GM18505 (cell line): Measurements from ENCODE around the gene MPPED1.

Experiments
- ATAC-seq: cut with Tn5 transposase; IDR thresholded peaks from one replicate; pipeline ENCODE4 v1.9.1; 2021; ENCODE audit not compliant: unreplicated experiment
- POLR2A ChIP-seq: IDR thresholded peaks from 4 replicates; pipeline ENCODE4 v1.6.1; 2011; ENCODE audit warnings: borderline replicate concordance; ENCODE audit not compliant: insufficient read depth, insufficient read length; ENCODE audit errors: extremely low read depth

Gene MPPED1

GRCh38 chr22:43434928-43435311 is 23.1 kb downstream of the MPPED1 start:
- no peak for ATAC-seq
- no peak for TF ChIP-seq POLR2A

- no peak for ATAC-seq
- no peak for TF ChIP-seq POLR2A
Observed at GRCh38 chr22:43435851-43436811, 24.3 kb downstream of the MPPED1 start.

GRCh38 chr22:43436868-43437267 is 25.1 kb downstream of the MPPED1 start:
- TF ChIP-seq POLR2A = no peak
- ATAC-seq = no peak

- TF ChIP-seq POLR2A = no peak
- ATAC-seq = no peak
Observed at GRCh38 chr22:43437871-43438475, 26.2 kb downstream of the MPPED1 start.

- ATAC-seq = no peak
- no peak for TF ChIP-seq POLR2A
Observed at GRCh38 chr22:43438666-43439347, 27.0 kb downstream of the MPPED1 start.

GRCh38 chr22:43439368-43440103 is 27.7 kb downstream of the MPPED1 start:
- no peak for ATAC-seq
- TF ChIP-seq POLR2A = no peak

- no peak for TF ChIP-seq POLR2A
- no peak for ATAC-seq
Observed at GRCh38 chr22:43440104-43440387, 28.2 kb downstream of the MPPED1 start.

- ATAC-seq = no peak
- no peak for TF ChIP-seq POLR2A
Observed at GRCh38 chr22:43440556-43440955, 28.7 kb downstream of the MPPED1 start.

GRCh38 chr22:43441216-43441615 is 29.4 kb downstream of the MPPED1 start:
- no peak for TF ChIP-seq POLR2A
- no peak for ATAC-seq

GRCh38 chr22:43441751-43442150 is 29.9 kb downstream of the MPPED1 start:
- ATAC-seq = no peak
- no peak for TF ChIP-seq POLR2A

GRCh38 chr22:43442386-43443151 is 30.8 kb downstream of the MPPED1 start:
- no peak for TF ChIP-seq POLR2A
- ATAC-seq = no peak

GRCh38 chr22:43443152-43443471 is 31.3 kb downstream of the MPPED1 start:
- no peak for TF ChIP-seq POLR2A
- no peak for ATAC-seq
